ENCODE measurements around the gene FUS. TPM values are rescaled to one million over a fixed set of nuclear protein-coding genes. Genes with fewer than 3 reads are reported as not detected.

Gene FUS
- 10 to 100 TPM; 59.0 to 78.3 (median 73.9) TPM for total RNA-seq

DNA sequence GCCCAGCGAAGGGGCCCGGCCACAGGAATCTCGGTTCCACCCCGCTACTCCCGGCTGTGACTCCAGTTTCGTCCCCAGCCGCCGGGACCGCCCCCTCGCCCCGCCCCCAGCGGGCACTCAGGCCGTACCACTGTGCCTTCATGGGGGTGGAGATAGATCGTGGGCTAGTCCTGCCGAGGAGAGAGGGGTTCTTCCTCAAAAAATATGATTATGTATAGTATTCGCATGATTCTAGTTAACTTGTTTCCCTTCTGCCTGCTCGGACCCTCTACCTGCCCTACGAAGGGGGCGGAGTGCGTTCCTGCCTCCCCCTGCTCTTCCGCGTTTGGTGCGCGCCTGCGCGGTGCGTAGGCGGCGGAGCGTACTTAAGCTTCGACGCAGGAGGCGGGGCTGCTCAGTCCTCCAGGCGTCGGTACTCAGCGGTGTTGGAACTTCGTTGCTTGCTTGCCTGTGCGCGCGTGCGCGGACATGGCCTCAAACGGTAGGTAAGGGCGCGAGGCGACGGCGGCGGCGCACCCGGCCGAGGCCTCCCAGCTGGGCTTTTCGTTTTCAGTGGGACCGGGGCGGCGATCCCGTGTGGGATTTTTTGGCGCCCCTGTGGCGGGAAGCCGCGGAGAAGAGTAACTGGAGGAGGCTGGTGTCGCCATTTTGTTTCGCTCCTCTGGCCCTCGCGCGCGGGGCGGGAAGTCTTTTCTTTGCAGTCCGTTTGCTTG, at the start of gene FUS:
FUS (plus strand) TSS at position 393 of the 713 bp plus-strand sequence; CDS start at position 469, 76 bp downstream.
- intact Hi-C loops (cut with DNase I; ENCODE audit: low total_unique reads), result no loop called here
- DNase-seq (ENCODE audit: low spot score in 2 of 2), result peak; percentile 88 to 96
- H3K36me3 ChIP-seq, result no peaks in the 10 kb centered on the region
- peak within 1 kb of the TSS; percentile 96 for H3K27ac ChIP-seq
- H3K4me3 ChIP-seq, result peak within 1 kb of the TSS; percentile 80 to 81 (median 81)
- peaks cover 0 to 16% of the 10 kb centered on the region in 2 donors for H3K4me1 ChIP-seq
- H3K9me3 ChIP-seq, result no peaks in the 10 kb centered on the region
- TF ChIP-seq, protein P1, sequence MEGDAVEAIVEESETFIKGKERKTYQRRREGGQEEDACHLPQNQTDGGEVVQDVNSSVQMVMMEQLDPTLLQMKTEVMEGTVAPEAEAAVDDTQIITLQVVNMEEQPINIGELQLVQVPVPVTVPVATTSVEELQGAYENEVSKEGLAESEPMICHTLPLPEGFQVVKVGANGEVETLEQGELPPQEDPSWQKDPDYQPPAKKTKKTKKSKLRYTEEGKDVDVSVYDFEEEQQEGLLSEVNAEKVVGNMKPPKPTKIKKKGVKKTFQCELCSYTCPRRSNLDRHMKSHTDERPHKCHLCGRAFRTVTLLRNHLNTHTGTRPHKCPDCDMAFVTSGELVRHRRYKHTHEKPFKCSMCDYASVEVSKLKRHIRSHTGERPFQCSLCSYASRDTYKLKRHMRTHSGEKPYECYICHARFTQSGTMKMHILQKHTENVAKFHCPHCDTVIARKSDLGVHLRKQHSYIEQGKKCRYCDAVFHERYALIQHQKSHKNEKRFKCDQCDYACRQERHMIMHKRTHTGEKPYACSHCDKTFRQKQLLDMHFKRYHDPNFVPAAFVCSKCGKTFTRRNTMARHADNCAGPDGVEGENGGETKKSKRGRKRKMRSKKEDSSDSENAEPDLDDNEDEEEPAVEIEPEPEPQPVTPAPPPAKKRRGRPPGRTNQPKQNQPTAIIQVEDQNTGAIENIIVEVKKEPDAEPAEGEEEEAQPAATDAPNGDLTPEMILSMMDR (IDR thresholded peaks at IDR 0.05), result peak in 2 of 3 donors; percentile 38 to 42
- TF ChIP-seq POLR2A (IDR thresholded peaks at IDR 0.05) (peak; percentile 99), POLR2AphosphoS5 (IDR thresholded peaks at IDR 0.05) (peak; percentile 100)
- H3K27me3 ChIP-seq, result no peaks in the 10 kb centered on the region

DNA sequence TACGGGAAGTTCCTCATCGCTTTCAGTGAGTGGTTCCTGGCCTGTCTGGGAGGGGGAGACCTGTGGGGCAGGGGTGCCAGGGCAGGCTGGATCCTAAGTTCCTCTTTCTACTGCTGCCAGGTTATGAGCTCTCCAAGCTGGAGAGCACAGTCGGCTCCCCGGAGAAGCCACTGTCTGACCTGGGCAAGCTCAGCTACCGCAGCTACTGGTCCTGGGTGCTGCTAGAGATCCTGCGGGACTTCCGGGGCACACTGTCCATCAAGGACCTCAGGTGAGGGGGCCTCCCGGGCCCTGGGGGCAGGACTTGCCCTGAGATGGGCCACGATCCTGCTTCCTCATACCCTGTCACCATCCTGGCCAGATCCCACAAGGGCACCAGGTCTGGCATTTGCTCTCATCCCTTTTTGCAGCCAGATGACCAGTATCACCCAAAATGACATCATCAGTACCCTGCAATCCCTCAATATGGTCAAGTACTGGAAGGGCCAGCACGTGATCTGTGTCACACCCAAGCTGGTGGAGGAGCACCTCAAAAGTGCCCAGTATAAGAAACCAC, 49.5 kb upstream of the FUS start:
- intact Hi-C loops (cut with DNase I; ENCODE audit: low total_unique reads), result no loop called here
- no peaks in the 10 kb centered on the region for H3K27me3 ChIP-seq
- H3K27ac ChIP-seq, result peak overlapping the region; percentile 95
- no peak for DNase-seq (ENCODE audit: low spot score in 2 of 2)
- peaks cover 4 to 53% of the 10 kb centered on the region in 2 donors for H3K4me1 ChIP-seq
- H3K36me3 ChIP-seq, result no peaks in the 10 kb centered on the region
- TF ChIP-seq, protein P1 (IDR thresholded peaks at IDR 0.05), result no peak
- TF ChIP-seq POLR2AphosphoS5 (IDR thresholded peaks at IDR 0.05), result no peak
- no peak for TF ChIP-seq POLR2A (IDR thresholded peaks at IDR 0.05)
- peak overlapping the region in 2 of 3 donors; percentile 21 to 40 for H3K4me3 ChIP-seq
- H3K9me3 ChIP-seq, result no peaks in the 10 kb centered on the region

DNA sequence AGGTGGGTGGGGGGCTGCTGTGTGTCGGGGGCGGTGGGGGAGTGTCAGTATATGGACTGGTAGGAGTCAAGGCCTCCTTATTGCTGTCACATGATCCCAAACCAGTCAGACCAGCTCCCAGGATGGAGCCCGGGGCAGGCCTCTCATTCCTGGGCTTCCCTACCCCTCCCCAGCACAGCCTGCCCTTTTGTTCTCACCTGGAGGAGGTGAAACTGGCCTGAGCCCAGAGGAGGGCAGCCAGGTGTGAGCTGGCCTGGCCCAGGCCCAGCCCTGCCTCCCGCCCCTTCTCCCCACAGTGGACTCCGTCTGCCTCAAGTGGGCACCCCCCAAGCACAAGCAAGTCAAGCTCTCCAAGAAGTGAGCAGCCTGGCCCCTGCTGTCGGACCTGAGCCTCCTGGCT, 49.0 kb upstream of the FUS start:
- Histone ChIP-seq H3K9me3 (no peaks in the 10 kb centered on the region), H3K36me3 (no peaks in the 10 kb centered on the region), H3K4me1 (peaks cover 4 to 55% of the 10 kb centered on the region in 2 donors), H3K27me3 (no peaks in the 10 kb centered on the region), H3K4me3 (peak overlapping the region in 1 of 3 donors; percentile 40), H3K27ac (peak overlapping the region; percentile 95)
- peak; percentile 95 to 97 for DNase-seq (ENCODE audit: low spot score in 2 of 2)
- TF ChIP-seq, protein P1 (IDR thresholded peaks at IDR 0.05), result no peak
- peak; percentile 17 to 85 (median 26) for TF ChIP-seq POLR2AphosphoS5 (IDR thresholded peaks at IDR 0.05)
- intact Hi-C loops (cut with DNase I; ENCODE audit: low total_unique reads), result no loop called here

DNA sequence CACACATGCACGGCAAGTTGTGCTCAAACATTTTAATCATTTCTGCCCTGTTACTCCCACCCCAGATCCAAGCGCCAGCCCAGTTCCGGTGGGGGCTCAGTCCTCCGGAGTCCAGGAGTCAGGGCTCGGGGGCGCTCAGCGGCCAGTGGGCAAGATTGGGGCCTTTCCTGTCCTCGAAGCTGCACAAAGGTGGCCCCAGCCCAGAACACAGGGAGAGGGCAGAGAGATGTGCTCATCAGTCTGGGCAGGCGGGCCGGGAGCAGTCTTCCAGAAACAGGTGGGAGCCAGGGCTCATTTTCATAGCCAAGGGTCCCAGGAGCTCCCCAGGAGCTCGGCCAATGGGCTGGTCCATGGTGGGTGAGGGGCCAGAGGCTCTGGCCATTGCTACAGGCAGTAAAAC, 48.5 kb upstream of the FUS start:
- Histone ChIP-seq H3K36me3 (no peaks in the 10 kb centered on the region), H3K27ac (peak overlapping the region; percentile 95), H3K4me1 (peaks cover 4 to 58% of the 10 kb centered on the region in 2 donors), H3K4me3 (no peak overlapping the region), H3K9me3 (no peaks in the 10 kb centered on the region), H3K27me3 (no peaks in the 10 kb centered on the region)
- no peak for DNase-seq (ENCODE audit: low spot score in 2 of 2)
- TF ChIP-seq POLR2AphosphoS5 (IDR thresholded peaks at IDR 0.05) (no peak), POLR2A (IDR thresholded peaks at IDR 0.05) (no peak)
- TF ChIP-seq, protein P1 (IDR thresholded peaks at IDR 0.05), result no peak
- intact Hi-C loops (cut with DNase I; ENCODE audit: low total_unique reads), result no loop called here

DNA sequence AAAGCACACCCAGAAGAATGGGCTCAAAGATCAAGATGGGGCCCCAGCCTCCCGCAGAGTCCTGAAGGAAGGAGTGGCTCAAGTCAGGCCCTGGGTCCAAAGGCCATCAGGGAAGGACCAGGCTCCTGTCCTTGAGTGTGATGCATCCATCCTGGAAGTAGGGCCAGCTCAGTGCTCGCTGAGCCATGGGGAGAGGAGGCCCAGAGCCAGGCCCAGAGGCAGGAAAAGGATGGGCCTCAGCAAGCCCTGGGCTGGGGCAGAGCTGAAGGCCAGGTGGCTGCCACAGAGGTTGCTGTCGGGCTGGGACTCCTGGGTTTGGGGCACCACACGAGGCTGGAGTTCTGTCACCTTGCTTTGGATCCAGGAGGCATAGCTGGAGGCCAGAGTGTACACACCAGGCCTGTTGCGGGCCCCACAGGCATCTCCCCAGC, 48.1 kb upstream of the FUS start:
- Histone ChIP-seq H3K27ac (peak overlapping the region; percentile 95), H3K27me3 (no peaks in the 10 kb centered on the region), H3K36me3 (no peaks in the 10 kb centered on the region), H3K9me3 (no peaks in the 10 kb centered on the region), H3K4me1 (peaks cover 4 to 58% of the 10 kb centered on the region in 2 donors), H3K4me3 (no peak overlapping the region)
- TF ChIP-seq, protein P1 (IDR thresholded peaks at IDR 0.05), result no peak
- no peak for TF ChIP-seq POLR2A (IDR thresholded peaks at IDR 0.05)
- no peak for TF ChIP-seq POLR2AphosphoS5 (IDR thresholded peaks at IDR 0.05)
- DNase-seq (ENCODE audit: low spot score in 2 of 2), result no peak
- intact Hi-C loops (cut with DNase I; ENCODE audit: low total_unique reads), result no loop called here
